Measurements from ENCODE around the gene SGF29.

GRCh38 chr16:28534542-28535373 is 19.0 kb upstream of the SGF29 start:
- TF ChIP-seq POLR2A (IDR thresholded peaks at IDR 0.05), result no peak
- peak; percentile 28 to 68 (median 40) for TF ChIP-seq POLR2AphosphoS5 (IDR thresholded peaks at IDR 0.05)
- TF ChIP-seq, protein P1, sequence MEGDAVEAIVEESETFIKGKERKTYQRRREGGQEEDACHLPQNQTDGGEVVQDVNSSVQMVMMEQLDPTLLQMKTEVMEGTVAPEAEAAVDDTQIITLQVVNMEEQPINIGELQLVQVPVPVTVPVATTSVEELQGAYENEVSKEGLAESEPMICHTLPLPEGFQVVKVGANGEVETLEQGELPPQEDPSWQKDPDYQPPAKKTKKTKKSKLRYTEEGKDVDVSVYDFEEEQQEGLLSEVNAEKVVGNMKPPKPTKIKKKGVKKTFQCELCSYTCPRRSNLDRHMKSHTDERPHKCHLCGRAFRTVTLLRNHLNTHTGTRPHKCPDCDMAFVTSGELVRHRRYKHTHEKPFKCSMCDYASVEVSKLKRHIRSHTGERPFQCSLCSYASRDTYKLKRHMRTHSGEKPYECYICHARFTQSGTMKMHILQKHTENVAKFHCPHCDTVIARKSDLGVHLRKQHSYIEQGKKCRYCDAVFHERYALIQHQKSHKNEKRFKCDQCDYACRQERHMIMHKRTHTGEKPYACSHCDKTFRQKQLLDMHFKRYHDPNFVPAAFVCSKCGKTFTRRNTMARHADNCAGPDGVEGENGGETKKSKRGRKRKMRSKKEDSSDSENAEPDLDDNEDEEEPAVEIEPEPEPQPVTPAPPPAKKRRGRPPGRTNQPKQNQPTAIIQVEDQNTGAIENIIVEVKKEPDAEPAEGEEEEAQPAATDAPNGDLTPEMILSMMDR (IDR thresholded peaks at IDR 0.05), result no peak
- TF ChIP-seq EP300 (IDR thresholded peaks at IDR 0.05), result no peak
